ENCODE data around the gene SAMD1. TPM values are rescaled to one million over a fixed set of nuclear protein-coding genes. Genes with fewer than 3 reads are reported as not detected.

SAMD1 gene
- total RNA-seq, 1 donor: 40.4 TPM

DNA sequence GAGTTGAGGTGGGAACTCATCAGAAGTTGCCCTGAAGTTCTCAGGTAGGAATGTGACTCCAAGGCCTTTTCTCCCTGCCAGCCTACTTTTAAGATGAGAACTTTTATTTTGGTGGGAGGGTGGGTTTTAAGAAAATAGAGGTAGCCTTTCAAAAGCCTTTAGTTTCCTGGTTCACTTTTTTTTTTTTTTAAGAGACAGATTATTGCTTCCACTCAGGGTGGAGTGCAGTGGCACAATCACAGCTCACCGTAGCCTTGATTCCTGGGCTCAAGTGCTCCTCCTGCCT lies 7.9 kb downstream of the SAMD1 start:
- H3K4me3 ChIP-seq (ENCODE audit: low read depth, low read length): peak overlapping the region; percentile 78
- TF ChIP-seq CTCF (IDR thresholded peaks at IDR 0.05; ENCODE audit: insufficient read depth, low read length): no peak
- no peak for DNase-seq (ENCODE audit: low read depth)

DNA sequence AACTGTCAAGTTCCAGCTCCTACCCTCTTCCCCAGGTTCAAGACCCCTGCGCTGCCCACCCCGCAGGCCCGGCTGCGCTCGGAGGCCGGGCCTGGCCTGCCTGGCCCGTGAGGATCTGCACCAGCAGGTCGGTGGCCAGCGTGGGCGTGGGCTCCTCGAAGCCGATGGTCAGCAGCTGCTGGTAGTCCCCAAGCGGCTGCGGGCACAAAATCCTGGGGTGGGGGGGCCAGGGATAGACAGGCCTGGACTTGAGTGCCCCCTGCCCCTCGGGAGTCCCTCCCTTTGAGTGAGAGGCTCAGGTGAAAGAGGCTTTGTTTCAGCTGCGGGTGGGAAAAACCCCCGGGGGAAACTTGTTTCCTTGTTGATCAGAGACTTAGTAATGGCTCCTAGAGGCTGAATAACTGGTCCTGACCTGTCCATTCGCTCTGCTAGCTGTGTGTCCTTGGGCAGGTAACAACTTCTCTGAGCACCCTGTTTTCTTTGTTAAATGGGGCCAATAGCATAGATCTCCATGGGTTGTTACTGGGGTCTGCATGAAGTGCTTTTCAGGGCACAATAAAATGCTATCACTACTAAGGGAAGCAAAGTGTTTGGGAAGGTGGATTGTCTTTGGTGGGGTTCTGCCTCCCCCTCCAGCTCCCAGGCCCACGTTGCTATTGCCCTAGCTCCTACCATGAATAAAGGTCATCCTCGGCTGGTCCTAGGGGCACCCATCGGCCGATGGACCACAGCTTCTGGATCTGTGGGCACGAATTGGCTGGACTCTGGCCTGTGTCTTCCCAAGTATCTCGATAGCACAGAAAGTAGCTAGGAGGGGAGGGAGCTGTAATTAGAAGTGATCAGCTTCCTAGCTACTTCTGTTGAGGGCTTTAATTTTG lies 8.5 kb downstream of the SAMD1 start:
- no peak for TF ChIP-seq CTCF (IDR thresholded peaks at IDR 0.05; ENCODE audit: insufficient read depth, low read length)
- no peak for DNase-seq (ENCODE audit: low read depth)

GRCh38 chr19:14080887-14081796 lies 9.4 kb downstream of the SAMD1 start:
- DNase-seq (ENCODE audit: low read depth): peak; percentile 100
- peak overlapping the region; percentile 81 for H3K4me3 ChIP-seq (ENCODE audit: low read depth, low read length)
- TF ChIP-seq CTCF (IDR thresholded peaks at IDR 0.05; ENCODE audit: insufficient read depth, low read length): no peak

More for the DNA sequence above, 8.5 kb downstream of the SAMD1 start:
- peak overlapping the region; percentile 78 for H3K4me3 ChIP-seq (ENCODE audit: low read depth, low read length)

DNA sequence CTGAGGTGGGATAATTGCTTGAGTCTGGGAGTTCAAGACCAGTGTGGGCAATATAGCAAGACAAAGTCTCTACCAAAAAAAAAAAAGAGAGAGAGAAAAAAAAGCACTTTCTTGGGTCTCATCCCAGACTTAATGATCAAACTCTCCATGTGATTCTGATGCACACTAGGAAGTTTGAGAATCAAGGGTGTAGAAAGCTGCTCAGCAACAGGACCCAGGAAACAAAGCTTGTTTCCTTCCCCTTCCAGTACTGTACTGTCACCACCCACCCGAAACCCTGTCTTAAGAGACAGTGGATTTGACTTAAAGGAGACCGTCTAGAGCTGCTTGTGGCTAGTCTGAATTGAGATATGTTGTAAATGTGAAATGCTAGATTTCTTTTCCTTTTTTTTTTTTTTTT lies 12.1 kb downstream of the SAMD1 start:
- DNase-seq (ENCODE audit: low read depth): peak; percentile 66
- no peak for TF ChIP-seq CTCF (IDR thresholded peaks at IDR 0.05; ENCODE audit: insufficient read depth, low read length)
- H3K4me3 ChIP-seq (ENCODE audit: low read depth, low read length): no peak overlapping the region

DNA sequence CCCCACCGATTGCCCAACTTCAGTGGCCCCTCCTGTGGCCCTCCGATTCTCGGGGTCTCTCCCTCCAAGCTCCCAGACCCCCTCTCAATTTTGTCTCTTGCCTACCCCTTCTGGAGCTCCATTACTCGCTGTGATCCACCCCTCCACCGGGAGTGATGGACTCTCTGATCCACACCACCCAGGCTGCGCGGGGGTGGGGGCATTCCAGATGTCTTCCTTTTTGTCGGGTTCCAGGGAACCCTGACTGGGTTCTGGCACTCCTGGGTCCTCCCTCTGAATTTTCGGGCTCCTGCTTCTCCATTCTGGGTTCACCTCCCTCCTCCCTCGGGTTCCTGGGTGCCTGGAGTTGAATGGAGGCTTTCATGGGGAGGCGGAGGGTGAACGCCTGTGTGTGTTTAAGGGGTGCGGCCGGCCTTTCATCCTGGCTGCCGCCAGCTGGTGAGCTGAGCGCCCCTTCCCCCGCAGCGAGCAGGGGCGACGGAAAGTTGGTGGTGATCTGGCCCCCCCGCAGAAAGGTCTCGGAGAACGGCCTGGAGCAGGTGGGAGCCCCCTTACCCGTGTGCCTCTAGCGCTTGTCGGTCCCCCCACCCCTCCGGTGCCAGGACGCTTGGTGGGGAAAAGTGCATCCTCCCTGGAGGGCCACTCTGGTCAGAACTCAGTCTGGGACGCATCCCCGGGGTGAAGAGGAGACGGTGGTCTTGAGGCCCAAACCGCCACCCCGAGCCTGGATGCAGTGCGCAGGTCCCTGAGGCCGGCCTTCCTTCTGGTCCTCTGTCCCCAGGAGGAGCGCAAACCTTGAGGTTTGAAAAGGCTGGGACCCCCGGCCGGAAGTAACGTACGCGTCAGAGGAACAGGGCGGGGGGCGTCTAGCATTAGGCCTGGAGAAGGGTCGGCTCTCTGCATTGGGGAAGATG lies 16.4 kb downstream of the SAMD1 start:
- TF ChIP-seq CTCF (IDR thresholded peaks at IDR 0.05; ENCODE audit: insufficient read depth, low read length): no peak
- DNase-seq (ENCODE audit: low read depth): no peak
- peak overlapping the region; percentile 80 for H3K4me3 ChIP-seq (ENCODE audit: low read depth, low read length)

DNA sequence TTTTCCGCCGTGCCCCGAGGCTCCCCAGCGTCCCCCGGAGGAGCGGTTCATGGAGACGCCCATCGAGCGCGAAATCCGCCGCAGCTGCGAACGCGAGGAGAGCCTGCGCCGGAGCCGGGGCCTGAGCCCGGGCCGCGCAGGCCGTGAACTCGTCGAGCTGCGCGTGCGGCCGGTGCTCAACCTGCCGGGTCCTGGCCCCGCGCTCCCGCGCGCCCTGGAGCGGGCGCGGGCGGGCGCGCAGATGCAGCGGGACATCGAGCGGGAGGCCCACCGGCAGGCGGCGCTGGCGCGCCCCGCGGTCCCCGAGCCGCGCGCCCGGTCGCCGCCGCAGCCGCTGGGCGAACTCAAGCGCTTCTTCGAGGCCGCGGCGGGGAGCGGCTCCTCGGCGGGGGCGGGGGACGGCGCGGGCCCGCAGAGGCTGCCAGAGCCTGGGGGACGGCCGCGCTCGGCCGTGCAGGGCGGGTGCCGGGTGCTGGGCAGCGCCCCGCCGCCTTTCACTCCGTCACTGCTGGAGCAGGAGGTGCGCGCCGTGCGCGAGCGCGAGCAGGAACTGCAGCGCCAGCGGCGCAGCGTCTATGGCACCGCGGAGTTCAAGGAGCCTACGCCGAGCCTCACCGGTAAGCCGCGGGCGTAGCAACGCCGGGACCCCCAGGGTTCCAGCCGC lies 17.2 kb downstream of the SAMD1 start:
- TF ChIP-seq CTCF (IDR thresholded peaks at IDR 0.05; ENCODE audit: insufficient read depth, low read length): peak; percentile 37
- H3K4me3 ChIP-seq (ENCODE audit: low read depth, low read length): peak overlapping the region; percentile 80
- peak; percentile 82 for DNase-seq (ENCODE audit: low read depth)
